ENCODE data around the gene FAM187B. TPM values are rescaled to one million over a fixed set of nuclear protein-coding genes. Genes with fewer than 3 reads are reported as not detected.
"Not testable (repeated sequence)": the region's sequence is repeated elsewhere in the genome, so short reads cannot be mapped to it uniquely, and the experiment has no call there.

FAM187B gene
- total and polyA plus RNA-seq, 4 experiments from 2014 or later: not detected

DNA sequence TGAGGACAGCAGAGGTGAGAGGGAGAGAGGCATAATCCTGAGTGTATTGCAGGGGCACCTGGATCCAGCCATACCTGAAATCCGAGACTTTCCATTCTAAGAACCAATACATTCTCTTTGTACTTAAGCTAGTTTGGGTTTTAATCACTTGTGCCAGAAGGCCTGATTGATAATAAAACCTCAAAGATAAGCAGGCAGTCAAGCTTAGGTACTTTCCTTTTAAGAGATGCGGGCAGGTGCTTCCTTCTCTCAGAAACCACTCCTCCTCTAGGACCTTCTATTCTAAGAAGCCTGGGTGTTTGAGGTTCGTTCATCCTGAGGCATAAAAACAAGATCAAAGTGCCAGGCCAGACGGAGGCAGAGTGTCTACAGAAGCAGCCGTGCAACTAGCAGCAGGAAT is 22.2 kb downstream of the FAM187B start:
- Histone ChIP-seq H3K27me3 (ENCODE audit: insufficient read depth, low read length) (no peaks in the 10 kb centered on the region), H3K4me1 (ENCODE audit: insufficient read depth, low read length) (peaks cover 85% of the 10 kb centered on the region), H3K27ac (ENCODE audit: low read depth, low read length) (peak overlapping the region; percentile 75), H3K9me3 (ENCODE audit: control insufficient read depth in 1 of 2, low read length in 2 of 2) (peaks cover 0 to 4% of the 10 kb centered on the region in 2 donors), H3K4me3 (ENCODE audit: low read length in 2 of 2) (peak overlapping the region in 1 of 2 donors; percentile 21), H3K36me3 (ENCODE audit: insufficient read depth, low read length) (no peaks in the 10 kb centered on the region)
- Mint-ChIP-seq H3K36me3 (no peaks in the 10 kb centered on the region), H3K4me1 (peaks cover 55 to 88% (median 66%) of the 10 kb centered on the region in 4 donors), H3K9me3 (peaks cover 0 to 8% (median 2%) of the 10 kb centered on the region in 8 donors), H3K4me3 (peak overlapping the region; percentile 33 to 85 (median 69)), H3K27ac (peak overlapping the region; percentile 93 to 100 (median 99)), H3K27me3 (no peaks in the 10 kb centered on the region)
- ChIA-PET POLR2A (ENCODE audit: partially characterized antibody) (interaction anchor here (0.6 to 2.9 kb wide), 25 partner anchors 8 to 210 kb away, joined by 3 to 27 read pairs (median 7); partner anchors contain the start of genes FXYD5, FXYD7 and USF2), CTCF (ENCODE audit: partially characterized antibody) (interaction anchor here (1.3 to 2.9 kb wide), 5 partner anchors 10 to 53 kb away, joined by 3 to 10 read pairs (median 6); partner anchors contain the start of gene FXYD5)
- intact Hi-C loops (cut with micrococcal nuclease): loop anchor here (1.0 to 5.0 kb wide), 2 partner anchors 8 to 34 kb away; no protein-coding TSS in a partner anchor
- DNase-seq: peak; percentile 80 to 90 (median 83)

DNA sequence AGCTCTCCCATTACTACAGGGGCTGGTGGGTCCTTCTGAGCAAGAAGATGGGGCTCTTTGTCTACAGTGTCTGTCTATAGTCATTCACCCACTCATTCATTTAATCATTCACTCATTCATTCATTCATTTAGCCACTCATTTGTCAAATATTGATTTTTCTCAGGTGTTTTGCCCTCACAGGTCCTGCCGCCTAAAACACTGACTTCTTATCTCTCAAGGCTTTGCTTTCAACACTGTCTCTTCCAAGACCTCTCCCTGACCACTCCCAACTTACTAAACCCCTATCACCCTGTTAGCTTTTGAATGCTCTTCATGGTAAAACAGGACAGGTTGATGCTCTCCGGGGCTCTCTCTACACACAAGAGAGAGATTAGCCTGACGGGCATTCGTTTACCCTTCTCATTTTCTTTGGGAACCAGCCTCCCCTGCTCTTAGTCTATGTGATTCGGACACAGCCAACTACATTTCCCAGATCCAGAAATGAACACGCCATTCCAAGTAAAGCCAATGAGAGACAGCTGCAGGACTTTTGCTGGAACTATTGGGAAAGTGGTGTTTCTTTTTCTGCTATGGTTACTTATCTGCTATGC is 22.7 kb downstream of the FAM187B start:
- no peaks in the 10 kb centered on the region for H3K27me3 Mint-ChIP-seq
- Histone ChIP-seq H3K27me3 (ENCODE audit: insufficient read depth, low read length) (no peaks in the 10 kb centered on the region), H3K36me3 (ENCODE audit: insufficient read depth, low read length) (no peaks in the 10 kb centered on the region), H3K27ac (ENCODE audit: low read depth, low read length) (peak overlapping the region; percentile 75), H3K4me3 (ENCODE audit: low read length in 2 of 2) (no peak overlapping the region), H3K9me3 (ENCODE audit: control insufficient read depth in 1 of 2, low read length in 2 of 2) (peaks cover 0 to 4% of the 10 kb centered on the region in 2 donors), H3K4me1 (ENCODE audit: insufficient read depth, low read length) (peaks cover 80% of the 10 kb centered on the region)
- peaks cover 55 to 89% (median 66%) of the 10 kb centered on the region in 4 donors for H3K4me1 Mint-ChIP-seq
- intact Hi-C loops (cut with micrococcal nuclease): loop anchor here (1.0 to 5.0 kb wide), 2 partner anchors 8 to 34 kb away; no protein-coding TSS in a partner anchor
- peak overlapping the region in 7 of 8 donors; percentile 58 to 85 (median 71) for H3K4me3 Mint-ChIP-seq
- ChIA-PET POLR2A (ENCODE audit: partially characterized antibody) (interaction anchor here (0.8 to 2.9 kb wide), 22 partner anchors 8 to 209 kb away, joined by 3 to 27 read pairs (median 8); partner anchors contain the start of genes FXYD5, FXYD7 and USF2), CTCF (ENCODE audit: partially characterized antibody) (interaction anchor here (1.3 to 2.9 kb wide), 5 partner anchors 10 to 52 kb away, joined by 3 to 10 read pairs (median 6); partner anchors contain the start of gene FXYD5)
- peaks cover 0 to 8% (median 2%) of the 10 kb centered on the region in 8 donors for H3K9me3 Mint-ChIP-seq
- no peaks in the 10 kb centered on the region for H3K36me3 Mint-ChIP-seq
- no peak for DNase-seq
- peak overlapping the region; percentile 93 to 100 (median 99) for H3K27ac Mint-ChIP-seq

DNA sequence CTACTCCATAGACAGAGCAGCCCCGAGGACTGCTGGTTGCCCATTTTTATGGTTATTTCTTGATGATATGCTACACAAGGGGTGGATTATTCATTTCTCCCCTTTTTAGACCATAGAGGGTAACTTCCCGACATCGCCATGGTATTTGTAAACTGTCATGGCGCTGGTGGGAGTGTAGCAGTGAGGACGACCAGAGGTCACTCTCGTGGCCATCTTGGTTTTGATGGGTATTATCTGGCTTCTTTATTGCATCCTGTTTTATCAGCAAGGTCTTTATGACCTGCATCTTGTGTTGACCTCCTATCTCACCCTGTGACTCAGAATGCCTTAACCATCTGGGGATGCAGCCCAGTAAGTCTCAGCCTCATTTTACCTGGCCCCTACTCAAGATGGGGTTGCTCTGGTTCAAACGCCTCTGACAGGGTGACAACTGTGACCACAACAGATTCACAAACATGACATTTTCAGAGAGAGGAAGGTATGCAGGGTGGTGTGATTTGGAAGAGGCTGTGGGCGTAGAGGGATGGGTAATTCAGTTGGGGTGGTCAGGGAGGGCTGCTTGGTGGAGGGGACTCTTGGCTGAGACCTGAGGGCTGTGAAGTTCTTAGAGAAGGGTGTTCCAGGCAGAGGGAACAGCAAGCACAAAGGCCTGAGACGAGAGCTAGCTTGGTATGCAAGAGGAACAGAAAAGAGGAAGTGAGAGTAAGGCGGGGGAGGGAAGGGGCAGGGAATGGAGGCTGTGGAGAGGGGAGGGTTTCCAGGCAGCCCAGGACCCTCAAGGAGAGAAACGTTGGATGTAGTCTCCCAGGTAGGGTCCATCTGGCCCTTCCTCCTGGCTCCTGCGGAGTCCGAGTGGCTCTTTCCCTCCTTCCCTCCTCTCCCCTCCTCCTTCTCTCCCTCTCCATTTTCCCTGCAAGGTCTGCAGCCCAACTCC is 23.5 kb downstream of the FAM187B start:
- peaks cover 0 to 8% (median 2%) of the 10 kb centered on the region in 8 donors for H3K9me3 Mint-ChIP-seq
- H3K4me1 Mint-ChIP-seq: peaks cover 53 to 92% (median 63%) of the 10 kb centered on the region in 4 donors
- POLR2A ChIA-PET (ENCODE audit: partially characterized antibody): interaction anchor here (1.3 to 2.6 kb wide), 5 partner anchors 9 to 51 kb away, joined by 3 to 25 read pairs (median 12); partner anchors contain the start of gene FXYD5
- no peak for DNase-seq
- peak overlapping the region; percentile 93 to 100 (median 99) for H3K27ac Mint-ChIP-seq
- Histone ChIP-seq H3K27me3 (ENCODE audit: insufficient read depth, low read length) (no peaks in the 10 kb centered on the region), H3K36me3 (ENCODE audit: insufficient read depth, low read length) (no peaks in the 10 kb centered on the region), H3K4me1 (ENCODE audit: insufficient read depth, low read length) (peaks cover 74% of the 10 kb centered on the region), H3K4me3 (ENCODE audit: low read length in 2 of 2) (no peak overlapping the region), H3K9me3 (ENCODE audit: control insufficient read depth in 1 of 2, low read length in 2 of 2) (peaks cover 0 to 4% of the 10 kb centered on the region in 2 donors), H3K27ac (ENCODE audit: low read depth, low read length) (peak overlapping the region; percentile 75)
- intact Hi-C loops (cut with micrococcal nuclease): loop anchor here (5.0 kb wide), 1 partner anchor 33 kb away; no protein-coding TSS in a partner anchor
- H3K4me3 Mint-ChIP-seq: peak overlapping the region in 7 of 8 donors; percentile 47 to 85 (median 63)
- no peaks in the 10 kb centered on the region for H3K27me3 Mint-ChIP-seq
- CTCF ChIA-PET (ENCODE audit: partially characterized antibody): interaction anchor here (2.0 to 2.9 kb wide), 3 partner anchors 11 to 51 kb away, joined by 6 to 10 read pairs (median 6); partner anchors contain the start of gene FXYD5
- H3K36me3 Mint-ChIP-seq: no peaks in the 10 kb centered on the region

DNA sequence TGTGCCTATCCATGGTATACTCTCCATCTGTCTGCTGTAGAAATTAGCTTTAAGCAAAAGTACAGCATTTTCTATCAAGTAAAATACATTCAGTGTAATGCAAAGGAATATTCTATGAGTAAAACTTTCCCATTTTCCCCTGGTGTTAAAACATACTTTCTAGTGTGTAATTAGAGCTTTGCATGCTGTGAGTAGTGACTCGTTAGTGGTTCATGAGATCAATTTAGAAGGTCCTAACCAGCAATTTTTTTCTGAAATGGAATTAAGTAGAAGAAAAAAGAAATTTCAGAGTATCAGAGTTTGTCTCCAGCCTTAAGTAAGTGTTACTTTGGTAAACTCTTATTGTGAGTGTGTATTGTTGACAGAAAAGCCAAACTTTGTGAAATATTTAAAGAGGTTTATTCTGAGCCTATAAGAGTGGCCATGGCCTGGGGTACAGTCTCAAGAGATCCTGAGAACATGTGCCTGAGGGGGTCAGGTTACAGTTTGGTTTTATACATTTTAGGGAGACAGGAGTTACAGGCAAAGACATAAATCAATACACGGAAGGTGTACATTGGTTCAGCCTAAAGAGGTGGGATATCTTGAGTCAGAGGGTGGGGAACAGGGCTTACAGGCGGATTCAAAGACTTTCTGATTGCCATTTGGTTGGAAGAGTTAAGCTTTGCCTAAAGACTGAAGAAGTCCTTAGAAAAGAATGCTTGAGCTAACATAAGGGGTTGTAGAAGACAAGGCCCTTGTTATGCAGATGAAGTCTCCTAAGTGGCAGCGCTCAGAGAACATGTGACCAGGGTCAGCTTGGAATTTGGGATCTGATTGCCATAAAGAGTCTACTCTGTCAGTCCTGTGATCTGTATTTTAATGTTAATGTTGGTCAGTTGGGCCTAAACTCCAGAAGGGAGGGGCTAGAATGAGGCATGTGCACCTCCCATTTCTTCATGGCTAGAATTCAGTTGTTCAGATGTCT is 25.5 kb downstream of the FAM187B start:
- ChIA-PET POLR2A (ENCODE audit: partially characterized antibody) (interaction anchor here (1.3 to 2.3 kb wide), 5 partner anchors 10 to 66 kb away, joined by 4 to 16 read pairs (median 5); partner anchors contain the start of genes FXYD5 and USF2), CTCF (ENCODE audit: partially characterized antibody) (interaction anchor here (0.6 to 2.1 kb wide), 6 partner anchors 8 to 136 kb away, joined by 3 to 6 read pairs (median 4); partner anchors contain the start of gene FXYD5)
- H3K27me3 Mint-ChIP-seq: no peaks in the 10 kb centered on the region
- peaks cover 0 to 4% (median under 1%) of the 10 kb centered on the region in 8 donors for H3K9me3 Mint-ChIP-seq
- intact Hi-C loops (cut with micrococcal nuclease): no loop called here
- no peak for DNase-seq
- H3K4me3 Mint-ChIP-seq: peak overlapping the region in 3 of 8 donors; percentile 11 to 29 (median 20)
- peaks cover 49 to 88% (median 67%) of the 10 kb centered on the region in 4 donors for H3K4me1 Mint-ChIP-seq
- Histone ChIP-seq H3K4me3 (ENCODE audit: low read length in 2 of 2) (no peak overlapping the region), H3K36me3 (ENCODE audit: insufficient read depth, low read length) (no peaks in the 10 kb centered on the region), H3K4me1 (ENCODE audit: insufficient read depth, low read length) (peaks cover 55% of the 10 kb centered on the region), H3K27me3 (ENCODE audit: insufficient read depth, low read length) (no peaks in the 10 kb centered on the region), H3K9me3 (ENCODE audit: control insufficient read depth in 1 of 2, low read length in 2 of 2) (peaks cover 0 to under 1% of the 10 kb centered on the region in 2 donors), H3K27ac (ENCODE audit: low read depth, low read length) (peak overlapping the region; percentile 75)
- no peaks in the 10 kb centered on the region for H3K36me3 Mint-ChIP-seq
- H3K27ac Mint-ChIP-seq: peak overlapping the region; percentile 92 to 100 (median 99)

- Mint-ChIP-seq H3K27ac (peak overlapping the region in 3 of 7 donors; percentile 48 to 60 (median 54)), H3K4me3 (no peak overlapping the region), H3K36me3 (no peaks in the 10 kb centered on the region), H3K4me1 (peaks cover 25 to 56% (median 38%) of the 10 kb centered on the region in 4 donors), H3K9me3 (no peaks in the 10 kb centered on the region), H3K27me3 (no peaks in the 10 kb centered on the region)
- H3K9me3 ChIP-seq (ENCODE audit: control insufficient read depth in 1 of 2, low read length in 2 of 2): no peaks in the 10 kb centered on the region
- H3K36me3 ChIP-seq (ENCODE audit: insufficient read depth, low read length): no peaks in the 10 kb centered on the region
- no peaks in the 10 kb centered on the region for H3K27me3 ChIP-seq (ENCODE audit: insufficient read depth, low read length)
- CTCF ChIA-PET (ENCODE audit: partially characterized antibody): interaction anchor here (1.5 to 1.9 kb wide), 3 partner anchors 18 to 58 kb away, joined by 3 to 8 read pairs (median 6); no protein-coding TSS in a partner anchor
- DNase-seq: no peak
- intact Hi-C loops (cut with micrococcal nuclease): no loop called here
- no peak overlapping the region for H3K27ac ChIP-seq (ENCODE audit: low read depth, low read length)
- peaks cover 22% of the 10 kb centered on the region for H3K4me1 ChIP-seq (ENCODE audit: insufficient read depth, low read length)
- no peak overlapping the region for H3K4me3 ChIP-seq (ENCODE audit: low read length in 2 of 2)
- POLR2A ChIA-PET (ENCODE audit: partially characterized antibody): interaction anchor here (0.7 to 2.0 kb wide), 7 partner anchors 12 to 70 kb away, joined by 3 to 10 read pairs (median 3); partner anchors contain the start of genes FXYD5 and USF2
These were observed 29.1 kb downstream of the FAM187B start for GRCh38 chr19:35199481-35199880.

- H3K27me3 Mint-ChIP-seq; DNase-seq; CTCF ChIA-PET (ENCODE audit: partially characterized antibody); H3K9me3 Mint-ChIP-seq; H3K4me3 ChIP-seq (ENCODE audit: low read length in 2 of 2); H3K27ac ChIP-seq (ENCODE audit: low read depth, low read length); H3K4me3 Mint-ChIP-seq; intact Hi-C loops (cut with micrococcal nuclease); H3K4me1 ChIP-seq (ENCODE audit: insufficient read depth, low read length); H3K36me3 Mint-ChIP-seq; H3K9me3 ChIP-seq (ENCODE audit: control insufficient read depth in 1 of 2, low read length in 2 of 2); H3K27me3 ChIP-seq (ENCODE audit: insufficient read depth, low read length); H3K36me3 ChIP-seq (ENCODE audit: insufficient read depth, low read length): not testable (repeated sequence)
- POLR2A ChIA-PET (ENCODE audit: partially characterized antibody): interaction anchor here (4.3 kb wide), 1 partner anchor 16 kb away, joined by 23 read pairs; no protein-coding TSS in a partner anchor
- Mint-ChIP-seq H3K27ac (peak overlapping the region in 2 of 7 donors; percentile 3 to 51), H3K4me1 (peaks cover 18 to 38% (median 27%) of the 10 kb centered on the region in 4 donors)
These were observed 31.7 kb downstream of the FAM187B start for GRCh38 chr19:35196861-35197260.
